Limb (tissue), 2 donors: ENCODE results near the gene SFMBT2.
"Not testable (repeated sequence)": the region's sequence is repeated elsewhere in the genome, so short reads cannot be mapped to it uniquely, and the experiment has no call there.

Source experiments
- DNase-seq, 2 donors: peaks; one replicate each; pipeline ENCODE4 v3.0.0-alpha.2; 2016; ENCODE audit errors: extremely low spot score in 2 of 2

The SFMBT2 gene

GRCh38 chr10:7300384-7300971, 110.4 kb downstream of the SFMBT2 start:
- DNase-seq = no peak

- not testable (repeated sequence) for DNase-seq
These were observed 111.1 kb downstream of the SFMBT2 start for GRCh38 chr10:7299601-7300325.

GRCh38 chr10:7298495-7298894, 112.3 kb downstream of the SFMBT2 start:
- DNase-seq = no peak

- DNase-seq = no peak
These were observed 113.7 kb downstream of the SFMBT2 start for GRCh38 chr10:7297094-7297493.

GRCh38 chr10:7296648-7297047, 114.2 kb downstream of the SFMBT2 start:
- DNase-seq = no peak

GRCh38 chr10:7296076-7296475, 114.8 kb downstream of the SFMBT2 start:
- no peak for DNase-seq

- no peak for DNase-seq
These were observed 117.4 kb downstream of the SFMBT2 start for GRCh38 chr10:7293378-7293920.

GRCh38 chr10:7291487-7292270, 119.2 kb downstream of the SFMBT2 start:
- DNase-seq = no peak

- no peak for DNase-seq
These were observed 122.7 kb downstream of the SFMBT2 start for GRCh38 chr10:7288060-7288690.

GRCh38 chr10:7287377-7287776, 123.5 kb downstream of the SFMBT2 start:
- DNase-seq = no peak

- no peak for DNase-seq
These were observed 125.1 kb downstream of the SFMBT2 start for GRCh38 chr10:7285522-7286322.

GRCh38 chr10:7283246-7283645, 127.6 kb downstream of the SFMBT2 start:
- DNase-seq = no peak

GRCh38 chr10:7282457-7282856, 128.4 kb downstream of the SFMBT2 start:
- no peak for DNase-seq

- no peak for DNase-seq
These were observed 129.4 kb downstream of the SFMBT2 start for GRCh38 chr10:7281429-7281828.

GRCh38 chr10:7279303-7279702, 131.5 kb downstream of the SFMBT2 start:
- DNase-seq = no peak

GRCh38 chr10:7277867-7278266, 133.0 kb downstream of the SFMBT2 start:
- DNase-seq = no peak

- no peak for DNase-seq
These were observed 133.4 kb downstream of the SFMBT2 start for GRCh38 chr10:7277432-7277831.

GRCh38 chr10:7275761-7276440, 134.9 kb downstream of the SFMBT2 start:
- no peak for DNase-seq

GRCh38 chr10:7274293-7274692, 136.5 kb downstream of the SFMBT2 start:
- DNase-seq = no peak

GRCh38 chr10:7272008-7272407, 138.8 kb downstream of the SFMBT2 start:
- DNase-seq = no peak
